Osteocyte (in vitro differentiated cells): Measurements from ENCODE around the gene COTL1. TPM values are rescaled to one million over a fixed set of nuclear protein-coding genes. Genes with fewer than 3 reads are reported as not detected.

ENCODE experiments used
- DNase-seq: peaks from one replicate; pipeline ENCODE4 v3.0.0; 2021; ENCODE audit warnings: mixed read lengths; ENCODE audit not compliant: unreplicated experiment; ENCODE audit errors: extremely low spot score
- H3K27ac Mint-ChIP-seq: one replicate; pipeline ENCODE4 v1.8.0; 2021; ENCODE audit warnings: mild to moderate bottlenecking, mixed read lengths; ENCODE audit not compliant: unreplicated experiment
- H3K27me3 Mint-ChIP-seq: one replicate; pipeline ENCODE4 v1.8.0; 2021; ENCODE audit warnings: mixed read lengths; ENCODE audit not compliant: unreplicated experiment
- H3K36me3 Mint-ChIP-seq: one replicate; pipeline ENCODE4 v1.8.0; 2021; ENCODE audit warnings: mixed read lengths; ENCODE audit not compliant: unreplicated experiment
- H3K4me1 Mint-ChIP-seq: one replicate; pipeline ENCODE4 v1.8.0; 2021; ENCODE audit warnings: mixed read lengths; ENCODE audit not compliant: unreplicated experiment
- H3K4me3 Mint-ChIP-seq: one replicate; pipeline ENCODE4 v1.8.0; 2021; ENCODE audit warnings: mild to moderate bottlenecking, moderate library complexity, mixed read lengths; ENCODE audit not compliant: unreplicated experiment
- H3K9me3 Mint-ChIP-seq: one replicate; pipeline ENCODE4 v1.8.0; 2021; ENCODE audit warnings: mixed read lengths; ENCODE audit not compliant: unreplicated experiment
- total RNA-seq: library from RNA; stranded (reverse); gene quantifications from 2 replicates; pipeline ENCODE4 v1.2.1, GENCODE V29; 2021
- TF ChIP-seq, protein P1 (sequence below): fragments of 200-600 bp; sonication (generic); IDR thresholded peaks from 2 replicates; pipeline ENCODE4 v1.5.0; 2021; ENCODE audit warnings: antibody characterized with exemption, mild to moderate bottlenecking, moderate library complexity

COTL1 gene
- total RNA-seq, 1 donor from 2014 or later: 103 TPM

DNA sequence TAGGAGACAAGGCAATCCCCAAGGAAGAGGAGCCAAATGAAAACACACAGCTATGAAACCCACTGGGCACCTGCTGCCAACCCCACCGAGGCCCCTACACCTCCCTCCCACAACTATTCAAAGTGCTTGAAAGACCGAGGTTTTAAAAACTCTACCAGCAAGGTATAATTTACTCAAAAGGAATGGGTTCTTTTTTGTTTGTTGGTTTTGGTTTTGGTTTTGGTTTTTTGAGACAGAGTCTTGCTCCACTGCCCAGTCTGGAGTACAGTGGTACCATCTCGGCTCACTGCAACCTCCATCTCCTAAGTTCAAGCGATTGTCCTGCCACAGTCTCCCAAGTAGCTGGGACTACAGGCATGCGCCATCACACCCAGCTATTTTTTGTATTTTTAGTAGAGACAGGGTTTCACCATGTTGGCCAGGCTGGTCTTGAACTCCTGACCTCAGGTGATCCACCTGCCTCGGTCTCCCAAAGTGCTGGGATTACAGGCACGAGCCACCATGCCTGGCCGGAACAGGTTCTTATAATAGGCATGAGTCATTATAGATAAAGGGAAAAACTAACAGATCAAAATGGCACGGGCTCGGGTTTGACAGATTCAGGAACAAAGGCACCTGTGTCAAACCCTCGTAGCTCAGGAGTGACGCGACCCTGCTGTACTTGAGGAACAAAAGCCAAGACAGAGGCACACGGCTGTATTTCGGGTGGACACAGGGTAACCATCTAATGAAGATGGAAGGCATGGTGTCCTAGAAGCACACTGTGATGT lies 40.7 kb downstream of the COTL1 start:
- TF ChIP-seq, protein P1, sequence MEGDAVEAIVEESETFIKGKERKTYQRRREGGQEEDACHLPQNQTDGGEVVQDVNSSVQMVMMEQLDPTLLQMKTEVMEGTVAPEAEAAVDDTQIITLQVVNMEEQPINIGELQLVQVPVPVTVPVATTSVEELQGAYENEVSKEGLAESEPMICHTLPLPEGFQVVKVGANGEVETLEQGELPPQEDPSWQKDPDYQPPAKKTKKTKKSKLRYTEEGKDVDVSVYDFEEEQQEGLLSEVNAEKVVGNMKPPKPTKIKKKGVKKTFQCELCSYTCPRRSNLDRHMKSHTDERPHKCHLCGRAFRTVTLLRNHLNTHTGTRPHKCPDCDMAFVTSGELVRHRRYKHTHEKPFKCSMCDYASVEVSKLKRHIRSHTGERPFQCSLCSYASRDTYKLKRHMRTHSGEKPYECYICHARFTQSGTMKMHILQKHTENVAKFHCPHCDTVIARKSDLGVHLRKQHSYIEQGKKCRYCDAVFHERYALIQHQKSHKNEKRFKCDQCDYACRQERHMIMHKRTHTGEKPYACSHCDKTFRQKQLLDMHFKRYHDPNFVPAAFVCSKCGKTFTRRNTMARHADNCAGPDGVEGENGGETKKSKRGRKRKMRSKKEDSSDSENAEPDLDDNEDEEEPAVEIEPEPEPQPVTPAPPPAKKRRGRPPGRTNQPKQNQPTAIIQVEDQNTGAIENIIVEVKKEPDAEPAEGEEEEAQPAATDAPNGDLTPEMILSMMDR: no peak
- Mint-ChIP-seq H3K27ac (no peak overlapping the region), H3K9me3 (no peaks in the 10 kb centered on the region), H3K4me3 (no peak overlapping the region), H3K4me1 (no peaks in the 10 kb centered on the region), H3K36me3 (peaks cover 2% of the 10 kb centered on the region), H3K27me3 (no peaks in the 10 kb centered on the region)
- no peak for DNase-seq

DNA sequence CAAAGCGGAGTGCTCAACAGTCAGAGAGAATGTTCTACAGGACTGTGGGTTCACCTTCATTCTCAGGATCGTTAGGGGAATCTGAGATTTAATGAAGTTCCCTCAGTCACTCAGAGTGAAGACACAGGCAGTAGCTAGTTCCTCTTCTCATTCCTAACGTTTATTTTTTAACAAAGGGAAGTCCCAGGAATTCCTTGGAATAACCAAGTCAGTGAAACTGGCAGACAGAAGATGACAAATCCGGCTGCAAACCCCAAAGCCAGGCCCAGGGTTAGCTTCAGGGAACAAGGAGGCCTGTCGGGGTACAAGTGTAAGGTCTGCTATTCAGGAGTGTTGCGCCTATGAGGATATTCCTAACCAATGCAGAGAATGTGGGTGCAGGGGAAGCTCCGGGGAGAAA lies 42.0 kb downstream of the COTL1 start:
- DNase-seq: no peak
- Mint-ChIP-seq H3K27ac (no peak overlapping the region), H3K4me1 (no peaks in the 10 kb centered on the region), H3K36me3 (peaks cover 2% of the 10 kb centered on the region), H3K4me3 (no peak overlapping the region), H3K27me3 (no peaks in the 10 kb centered on the region), H3K9me3 (peaks cover under 1% of the 10 kb centered on the region)
- TF ChIP-seq, protein P1: no peak

DNA sequence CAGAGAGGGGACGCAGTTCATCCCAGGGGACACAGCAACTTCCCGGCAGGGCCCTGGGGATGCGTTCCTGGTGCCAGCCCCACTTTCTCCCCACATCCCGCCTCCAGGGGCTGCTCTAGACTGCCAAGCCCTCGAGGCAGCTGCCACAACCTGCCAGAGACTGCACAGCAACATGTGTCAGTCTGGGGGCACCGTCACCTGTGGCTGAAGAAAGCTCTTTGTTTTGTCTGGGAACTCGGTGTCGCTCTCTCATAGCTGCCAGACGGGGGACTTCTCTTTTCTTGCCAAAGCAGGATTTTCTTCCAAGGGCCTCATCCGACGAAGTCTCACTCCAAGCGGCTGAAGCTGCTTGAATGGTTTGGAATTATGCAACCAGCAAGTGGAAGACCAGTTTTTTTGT lies 43.7 kb downstream of the COTL1 start:
- TF ChIP-seq, protein P1: no peak
- H3K9me3 Mint-ChIP-seq: peaks cover 5% of the 10 kb centered on the region
- H3K27ac Mint-ChIP-seq: no peak overlapping the region
- H3K4me1 Mint-ChIP-seq: no peaks in the 10 kb centered on the region
- H3K36me3 Mint-ChIP-seq: peaks cover 11% of the 10 kb centered on the region
- H3K27me3 Mint-ChIP-seq: no peaks in the 10 kb centered on the region
- no peak for DNase-seq
- no peak overlapping the region for H3K4me3 Mint-ChIP-seq

DNA sequence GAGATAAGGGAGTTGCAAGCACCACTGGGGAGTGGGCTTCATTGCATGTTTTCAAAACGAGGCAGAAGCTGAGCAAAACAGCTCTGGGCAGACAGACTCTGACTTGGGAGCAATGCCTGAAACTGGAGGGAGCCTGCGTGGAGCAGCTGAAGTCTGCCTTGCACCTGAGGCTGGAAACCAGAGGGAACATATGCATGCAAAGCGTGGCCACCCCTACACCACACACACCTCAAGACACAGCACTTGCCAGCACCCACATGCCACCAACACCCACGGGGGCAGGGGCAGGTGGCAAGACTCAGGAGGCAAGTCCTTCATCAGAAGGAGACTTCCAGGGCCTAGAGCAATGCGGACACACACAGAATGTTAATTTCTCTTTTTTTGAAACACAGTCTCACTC lies 45.8 kb downstream of the COTL1 start:
- no peak for DNase-seq
- Mint-ChIP-seq H3K36me3 (peaks cover 14% of the 10 kb centered on the region), H3K4me1 (no peaks in the 10 kb centered on the region), H3K27me3 (no peaks in the 10 kb centered on the region), H3K27ac (no peak overlapping the region), H3K4me3 (no peak overlapping the region), H3K9me3 (peaks cover 5% of the 10 kb centered on the region)
- TF ChIP-seq, protein P1: no peak

DNA sequence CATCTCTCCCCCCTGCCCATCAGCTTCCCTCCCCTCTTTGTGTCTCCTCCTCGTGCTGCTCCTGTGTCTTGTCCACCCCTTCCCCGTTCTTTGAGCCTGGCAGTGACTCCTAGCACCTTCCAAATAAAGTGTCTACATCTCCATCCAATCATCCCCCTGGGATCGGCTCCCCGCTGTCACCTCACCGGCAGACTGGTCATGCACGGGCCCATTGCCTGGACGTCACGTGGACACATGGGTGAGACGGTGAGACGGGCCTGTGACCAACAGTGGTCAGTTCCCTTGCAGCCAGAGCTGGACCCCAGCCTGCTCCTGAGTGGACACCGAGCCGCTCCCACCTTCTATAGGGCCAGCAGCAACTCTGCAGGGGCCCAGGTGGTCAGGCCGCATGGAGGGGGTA lies 46.4 kb downstream of the COTL1 start:
- no peaks in the 10 kb centered on the region for H3K27me3 Mint-ChIP-seq
- no peak overlapping the region for H3K27ac Mint-ChIP-seq
- H3K9me3 Mint-ChIP-seq: peaks cover 5% of the 10 kb centered on the region
- no peak overlapping the region for H3K4me3 Mint-ChIP-seq
- no peaks in the 10 kb centered on the region for H3K4me1 Mint-ChIP-seq
- no peak for DNase-seq
- peaks cover 14% of the 10 kb centered on the region for H3K36me3 Mint-ChIP-seq
- TF ChIP-seq, protein P1: no peak
